ENCODE results near the gene OR12D3. TPM values are rescaled to one million over a fixed set of nuclear protein-coding genes. Genes with fewer than 3 reads are reported as not detected.
A peak's percentile ranks its signal among the peaks of the same experiment; 100 is the strongest.
"Not testable (repeated sequence)": the region's sequence is repeated elsewhere in the genome, so short reads cannot be mapped to it uniquely, and the experiment has no call there.

OR12D3 gene, protein sequence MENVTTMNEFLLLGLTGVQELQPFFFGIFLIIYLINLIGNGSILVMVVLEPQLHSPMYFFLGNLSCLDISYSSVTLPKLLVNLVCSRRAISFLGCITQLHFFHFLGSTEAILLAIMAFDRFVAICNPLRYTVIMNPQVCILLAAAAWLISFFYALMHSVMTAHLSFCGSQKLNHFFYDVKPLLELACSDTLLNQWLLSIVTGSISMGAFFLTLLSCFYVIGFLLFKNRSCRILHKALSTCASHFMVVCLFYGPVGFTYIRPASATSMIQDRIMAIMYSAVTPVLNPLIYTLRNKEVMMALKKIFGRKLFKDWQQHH
- 3.6 TPM for total RNA-seq (ENCODE audit: insufficient read depth, low replicate concordance)

DNA sequence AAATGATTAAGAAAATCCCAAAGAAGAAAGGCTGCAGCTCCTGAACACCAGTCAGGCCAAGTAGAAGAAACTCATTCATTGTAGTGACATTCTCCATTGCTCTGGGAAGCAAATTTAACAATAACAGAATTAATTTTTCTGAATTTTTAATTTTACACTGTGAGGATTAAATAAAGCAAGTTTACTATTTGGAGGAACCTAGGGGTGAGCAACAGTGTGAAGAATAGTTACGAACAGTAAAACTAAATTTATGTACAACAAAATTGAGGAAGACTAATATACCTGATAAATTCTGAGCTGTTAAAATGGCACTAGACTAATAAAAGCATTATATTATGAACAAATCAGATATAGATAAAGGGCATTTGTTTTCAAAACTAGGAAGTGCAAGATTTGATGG lies at the start of gene OR12D3:
TSS of gene OR12D3 (minus strand) at position 101 of the 400 bp plus-strand sequence. CDS start at position 97, 4 bp downstream.
- DNase-seq (ENCODE audit: low spot score): no peak

DNA sequence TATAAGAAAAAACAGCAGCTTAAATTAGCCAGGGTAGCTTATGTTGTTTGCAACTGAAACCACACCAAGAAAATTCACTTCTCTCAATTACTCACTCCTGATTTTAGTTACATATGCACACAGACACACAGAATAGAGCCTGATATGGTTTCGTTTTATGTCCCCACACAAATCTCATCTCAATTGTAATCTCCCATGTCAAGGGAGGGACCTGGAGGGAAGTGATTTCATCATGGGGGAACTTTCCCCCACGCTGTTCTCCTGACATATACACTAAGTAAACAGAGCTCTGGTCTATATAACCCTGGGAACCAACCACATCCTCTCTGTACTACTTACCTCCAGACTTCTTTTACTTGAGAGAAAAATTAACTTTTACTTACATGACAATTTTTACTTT lies 49.5 kb upstream of the OR12D3 start:
- DNase-seq (ENCODE audit: low spot score): no peak

DNA sequence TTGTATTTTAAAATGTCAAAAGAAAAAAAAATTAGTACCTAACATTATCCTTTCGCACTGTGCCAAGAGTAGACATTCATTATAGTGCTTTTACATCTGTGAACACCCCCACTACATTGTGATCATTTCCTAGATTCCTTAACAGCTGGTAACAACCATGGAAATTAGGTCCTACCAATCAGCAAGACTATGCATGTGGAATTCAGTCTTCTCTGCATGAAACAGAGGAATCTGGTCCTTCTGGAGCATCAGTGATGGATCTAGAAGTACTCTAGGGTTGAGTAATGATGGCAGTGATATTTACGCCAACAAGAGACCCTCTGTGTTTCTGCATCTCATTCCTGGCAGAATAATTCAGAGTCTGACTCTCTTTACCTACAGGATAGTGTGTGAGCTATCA lies 49.1 kb upstream of the OR12D3 start:
- DNase-seq (ENCODE audit: low spot score): no peak

DNA sequence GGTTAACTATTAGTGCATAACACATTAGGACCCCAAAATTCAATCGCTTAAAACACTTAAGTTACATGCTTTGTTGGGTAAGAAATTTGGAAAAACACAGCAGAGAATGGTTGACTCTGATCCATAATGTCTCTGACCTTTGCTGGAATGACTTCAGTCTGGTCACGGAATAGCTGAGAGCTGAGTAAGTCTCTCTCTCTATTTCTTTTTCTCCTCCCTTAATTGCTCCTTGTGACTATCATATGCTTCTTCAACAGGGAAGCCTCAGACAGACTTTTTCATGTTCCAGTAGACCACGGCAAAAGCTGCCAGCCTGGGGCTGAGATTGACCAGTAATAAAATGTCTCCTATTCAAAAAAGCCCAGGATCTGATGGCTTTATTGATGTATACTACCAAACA lies 44.4 kb upstream of the OR12D3 start:
- no peak for DNase-seq (ENCODE audit: low spot score)

DNA sequence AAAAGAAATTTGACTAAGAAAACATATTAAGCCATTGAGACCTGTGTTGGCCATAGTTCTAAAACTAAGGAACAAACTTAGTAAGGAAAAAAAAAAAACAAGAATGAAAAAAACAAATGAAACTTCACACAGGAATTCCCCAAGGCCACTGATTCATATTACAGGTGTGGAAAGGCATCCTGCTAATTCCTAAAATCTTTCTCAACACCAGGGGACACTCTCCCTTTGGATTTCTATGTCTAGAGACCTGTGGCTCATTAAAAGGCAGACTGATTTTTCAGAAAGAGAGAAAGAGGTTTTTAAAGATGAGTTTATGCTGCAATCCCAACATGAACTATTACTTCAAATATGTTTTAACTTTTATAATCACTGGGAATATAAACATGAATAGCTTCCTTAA lies 39.5 kb upstream of the OR12D3 start, which contains the start of gene OR12D1:
TSS of gene OR12D1 (plus strand) at position 341 of the 400 bp plus-strand sequence.
- DNase-seq (ENCODE audit: low spot score): no peak

DNA sequence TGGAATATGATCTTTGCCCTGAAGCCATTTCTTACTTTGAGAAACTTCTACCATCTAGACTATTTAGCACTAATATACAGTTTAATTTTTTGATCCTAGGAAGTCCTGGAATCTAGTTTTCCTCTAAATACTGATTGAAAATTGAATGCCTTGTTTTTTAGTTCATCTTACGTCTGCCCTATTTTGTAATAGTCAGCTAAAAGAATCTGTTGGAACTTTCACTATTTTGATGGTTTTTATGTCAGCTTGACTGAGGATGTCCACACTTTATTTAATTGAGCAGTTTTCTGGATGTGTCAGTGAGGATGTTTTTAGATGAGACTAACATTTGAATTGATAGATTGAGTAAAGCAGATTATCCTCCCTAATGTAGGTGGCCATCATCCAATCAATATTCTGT lies 28.7 kb upstream of the OR12D3 start:
- DNase-seq (ENCODE audit: low spot score): no peak

DNA sequence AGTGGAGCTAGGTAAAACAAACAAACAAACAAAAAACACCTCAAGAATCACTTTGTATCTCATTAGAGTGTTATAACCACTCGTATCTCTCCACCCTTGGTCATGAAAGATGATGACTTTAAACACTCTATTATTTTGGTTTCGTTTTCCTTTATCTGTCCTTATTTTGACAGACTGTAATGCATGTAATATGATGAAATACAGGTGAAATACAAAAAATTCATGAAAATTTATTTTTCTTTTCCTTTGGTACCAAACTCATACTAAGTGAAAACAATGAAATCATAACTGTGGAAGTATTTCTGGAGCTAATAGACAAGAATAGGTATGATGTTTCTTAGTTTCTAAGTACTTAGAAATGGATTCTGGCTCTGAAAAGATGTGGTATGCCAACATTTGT lies 24.4 kb upstream of the OR12D3 start:
- DNase-seq (ENCODE audit: low spot score): no peak

DNA sequence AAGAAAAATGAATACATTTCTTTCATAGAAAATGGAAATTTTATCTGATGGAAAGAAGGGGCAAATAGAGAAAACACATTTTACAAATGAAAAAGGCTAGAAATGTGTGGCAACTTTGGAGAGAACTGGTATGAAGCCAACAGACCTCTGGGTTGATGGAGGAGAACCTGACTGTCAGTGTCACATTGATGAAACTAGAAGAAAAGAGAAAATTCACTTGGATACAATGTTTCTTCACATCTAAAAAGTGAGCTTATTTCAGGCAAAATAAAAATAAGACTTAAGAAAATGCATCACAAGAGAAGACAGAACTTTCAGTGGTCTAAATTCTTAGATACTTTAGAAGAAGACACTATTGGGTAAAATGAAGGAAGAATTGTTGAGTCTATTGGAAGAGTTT lies 20.2 kb upstream of the OR12D3 start, which contains the start of gene OR12D2:
TSS of gene OR12D2 (plus strand) at position 301 of the 400 bp plus-strand sequence. CDS start 1,069 bp downstream, outside the sequence.
- DNase-seq (ENCODE audit: low spot score): no peak

DNA sequence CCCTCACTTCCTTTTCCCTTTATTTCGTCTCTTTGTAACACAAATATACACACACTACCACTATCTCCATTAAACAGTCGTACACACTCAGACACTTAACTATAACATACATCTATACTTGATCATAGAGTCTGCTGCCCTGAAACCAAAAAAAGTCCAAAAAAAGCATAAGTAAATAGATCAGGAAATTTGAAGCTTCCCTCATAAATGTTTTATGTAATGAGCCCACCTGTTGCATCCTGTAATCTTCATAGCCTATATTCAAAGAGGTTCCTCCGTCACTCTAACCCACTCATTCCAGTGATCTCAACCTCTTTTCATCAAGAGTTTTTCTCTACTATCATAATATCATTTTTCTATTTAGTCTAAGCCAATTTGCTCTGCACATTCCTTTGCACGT lies 13.4 kb upstream of the OR12D3 start:
- DNase-seq (ENCODE audit: low spot score): no peak

DNA sequence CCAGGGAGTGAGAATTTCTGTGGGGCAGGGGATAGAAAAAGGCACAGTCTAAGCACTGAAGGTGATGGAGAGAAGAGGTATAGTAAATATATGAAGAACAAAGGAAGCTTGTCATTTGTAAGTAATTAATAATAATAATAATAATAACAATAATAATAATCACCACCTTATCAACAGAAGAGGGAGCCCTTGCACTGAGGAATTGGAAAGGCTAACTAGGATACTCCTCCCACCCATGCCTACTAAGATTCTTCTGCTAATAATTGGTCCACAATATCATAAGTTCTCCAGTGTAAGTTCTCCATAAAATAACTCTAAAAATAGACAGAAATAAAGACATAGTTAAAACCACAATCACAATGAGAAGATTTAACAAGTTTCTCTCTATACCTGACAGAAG lies 912 bp upstream of the OR12D3 start:
- DNase-seq (ENCODE audit: low spot score): peak; percentile 1

DNA sequence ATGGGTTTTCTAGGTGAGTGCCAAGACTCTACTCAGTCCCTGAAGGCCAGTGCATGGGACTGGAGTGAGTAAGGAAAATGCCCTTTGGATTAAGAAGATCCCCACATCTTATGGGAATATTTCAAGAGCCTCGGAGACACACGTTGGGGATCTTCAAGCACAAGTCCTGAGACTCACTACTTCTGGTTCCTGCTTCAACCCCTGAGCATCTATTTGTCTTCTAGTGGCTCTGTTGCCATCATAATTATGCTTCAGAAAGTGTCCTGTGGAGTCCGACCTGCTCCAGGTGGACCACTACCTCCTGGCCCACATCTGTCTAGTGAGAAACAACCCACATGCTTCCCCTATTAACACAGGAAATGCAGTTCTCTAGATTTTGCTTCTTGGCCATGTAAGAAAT lies 6.3 kb downstream of the OR12D3 start, which contains the start of gene OR5V1:
TSS of gene OR5V1 (minus strand) at position 101 of the 400 bp plus-strand sequence. CDS start 12,670 bp downstream, outside the sequence.
- DNase-seq (ENCODE audit: low spot score): no peak

DNA sequence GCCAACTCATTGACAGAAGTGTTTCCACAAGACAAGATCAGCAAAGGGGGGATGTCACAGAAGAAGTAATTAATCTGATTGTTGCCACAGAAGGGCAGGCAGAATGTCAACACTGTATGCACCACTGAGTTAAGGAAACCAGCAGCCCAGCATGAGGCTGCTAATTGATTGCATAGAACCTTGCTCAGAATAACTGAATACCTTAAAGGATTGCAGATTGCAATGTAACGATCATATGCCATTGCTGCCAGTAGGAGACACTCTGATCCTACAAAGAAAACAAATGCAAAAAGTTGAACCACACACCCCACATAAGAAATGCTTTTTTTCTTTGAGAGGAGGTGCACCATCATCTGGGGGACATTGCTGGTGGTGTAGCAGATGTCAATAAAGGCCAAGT lies 19.5 kb downstream of the OR12D3 start:
- no peak for DNase-seq (ENCODE audit: low spot score)

DNA sequence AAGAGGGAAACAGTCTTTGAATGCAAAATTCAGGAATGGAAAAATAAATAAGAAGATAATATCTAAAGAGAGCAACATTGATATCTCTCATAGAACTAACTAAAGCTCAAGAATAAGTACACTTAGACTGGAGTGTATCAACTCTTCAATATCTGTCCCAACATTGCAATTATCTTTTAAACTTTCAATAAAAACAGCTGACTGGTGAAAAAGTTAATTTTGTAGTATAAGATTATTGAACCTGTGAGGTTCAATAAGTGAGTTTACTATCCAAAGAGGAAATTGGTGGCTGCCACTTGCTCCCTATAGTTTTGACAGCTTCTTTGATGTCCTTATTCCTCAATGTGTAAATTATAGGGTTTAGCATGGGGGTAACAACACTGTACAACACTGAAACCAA lies 20.1 kb downstream of the OR12D3 start:
- DNase-seq (ENCODE audit: low spot score): no peak

DNA sequence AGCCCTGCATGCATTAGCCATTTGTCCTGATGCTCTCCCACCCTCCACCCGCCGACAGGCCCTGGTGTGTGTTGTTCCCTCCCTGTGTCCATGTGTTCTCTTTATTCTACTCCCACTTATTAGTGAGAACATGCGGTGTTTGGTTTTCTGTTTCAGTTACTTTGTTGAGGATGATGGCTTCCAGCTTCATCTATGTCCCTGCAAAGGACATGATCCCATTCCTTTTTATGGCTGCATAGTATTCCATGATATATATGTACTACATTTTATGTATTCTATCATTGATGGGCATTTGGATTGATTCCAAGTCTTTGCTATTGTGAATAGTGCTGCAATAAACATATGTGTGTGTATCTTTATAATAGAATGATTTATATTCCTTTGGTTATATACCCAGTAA lies 25.7 kb downstream of the OR12D3 start:
- DNase-seq (ENCODE audit: low spot score): not testable (repeated sequence)

DNA sequence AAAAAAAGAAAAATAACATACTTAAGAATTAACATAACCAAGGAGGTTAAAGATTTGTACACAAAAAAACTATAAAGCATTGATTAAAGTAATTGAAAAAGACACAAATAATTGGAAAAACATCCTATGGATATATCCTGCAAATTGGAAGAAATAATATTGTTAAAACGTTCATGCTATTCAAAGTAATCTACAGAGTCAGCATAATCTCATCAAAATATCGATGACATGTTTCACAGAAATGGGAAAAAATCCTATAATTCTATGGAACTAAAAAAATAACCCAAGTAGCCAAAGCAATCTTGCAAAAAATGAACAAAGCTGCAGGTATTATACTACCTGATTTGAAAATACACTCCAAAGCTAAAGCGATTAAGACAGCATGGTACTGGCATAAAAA lies 29.7 kb downstream of the OR12D3 start:
- DNase-seq (ENCODE audit: low spot score): no peak

DNA sequence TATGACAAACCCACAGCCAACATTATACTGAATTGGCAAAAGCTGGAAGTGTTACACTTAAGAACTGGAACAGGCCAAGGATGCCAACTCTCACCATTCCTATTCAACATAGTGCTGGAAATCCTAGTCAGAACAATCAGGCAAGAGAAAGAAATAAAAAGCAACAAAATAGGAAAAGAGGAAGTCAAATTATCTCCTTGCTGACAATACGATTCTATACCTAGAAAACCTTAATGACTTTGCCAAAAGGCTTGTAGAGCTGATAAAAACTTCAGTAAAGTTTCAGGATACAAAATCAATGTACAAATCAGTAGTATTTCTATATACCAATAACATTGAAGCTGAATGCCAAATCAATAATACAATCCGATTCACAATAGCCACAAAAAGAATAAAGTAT lies 38.8 kb downstream of the OR12D3 start:
- no peak for DNase-seq (ENCODE audit: low spot score)

DNA sequence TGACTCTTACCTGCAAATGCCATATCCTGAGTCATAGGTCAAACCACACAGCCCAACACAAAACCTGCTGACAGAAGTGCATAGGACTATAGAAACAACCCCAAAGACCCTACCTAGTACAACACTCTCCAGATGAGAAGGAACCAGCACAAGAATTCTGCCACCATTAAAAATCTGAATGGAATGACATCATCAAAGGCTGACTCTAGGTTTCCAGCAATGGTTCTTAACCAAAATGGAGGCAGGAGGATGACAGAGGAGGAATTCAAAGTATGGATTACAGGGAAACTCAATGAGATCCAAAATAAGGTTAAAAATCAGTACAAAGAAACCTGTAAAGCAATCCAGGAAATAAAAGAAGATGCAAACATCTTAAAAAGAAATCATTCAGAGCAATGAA lies 42.4 kb downstream of the OR12D3 start:
- DNase-seq (ENCODE audit: low spot score): no peak

DNA sequence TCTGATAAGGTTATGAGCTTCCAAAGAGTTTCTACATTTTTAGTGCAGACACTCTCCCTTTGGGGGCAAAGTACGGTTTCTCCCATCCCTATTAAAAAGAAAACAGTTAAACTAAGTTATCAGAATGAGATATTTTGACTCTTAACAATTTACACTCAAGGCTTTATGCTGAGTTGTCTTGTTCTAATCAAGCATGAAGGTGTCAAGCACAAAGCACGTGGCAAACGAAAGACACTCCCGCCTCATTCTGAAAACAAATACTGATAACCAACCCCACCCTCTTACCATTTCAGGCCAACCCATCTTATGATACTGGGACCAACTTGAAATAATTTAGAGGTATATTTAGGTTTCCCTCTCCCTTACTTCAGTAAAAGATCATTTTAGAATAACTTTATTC lies 49.3 kb downstream of the OR12D3 start:
- no peak for DNase-seq (ENCODE audit: low spot score)

Other genes with a start within 250 kb of the OR12D3 start
- gene OR2J2, start 204.4 kb downstream of the OR12D3 start, total RNA-seq (ENCODE audit: insufficient read depth, low replicate concordance): 2.9 TPM
- 1.4 TPM for gene OR14J1, start 73.6 kb downstream of the OR12D3 start, total RNA-seq (ENCODE audit: insufficient read depth, low replicate concordance)
- 9.1 TPM for gene OR5V1, start 6.4 kb downstream of the OR12D3 start, total RNA-seq (ENCODE audit: insufficient read depth, low replicate concordance)
- not detected for gene OR12D2, start 20.3 kb upstream of the OR12D3 start, total RNA-seq (ENCODE audit: insufficient read depth, low replicate concordance)
- gene OR12D1, start 39.6 kb upstream of the OR12D3 start, total RNA-seq (ENCODE audit: insufficient read depth, low replicate concordance): 1.7 TPM
- gene OR10C1, start 64.0 kb upstream of the OR12D3 start, total RNA-seq (ENCODE audit: insufficient read depth, low replicate concordance): 3.1 TPM
- gene OR11A1, start 81.8 kb upstream of the OR12D3 start, total RNA-seq (ENCODE audit: insufficient read depth, low replicate concordance): 4.8 TPM
- gene OR2H1, start 81.9 kb upstream of the OR12D3 start, total RNA-seq (ENCODE audit: insufficient read depth, low replicate concordance): 1.2 TPM
- gene MAS1L, start 112.7 kb upstream of the OR12D3 start, total RNA-seq (ENCODE audit: insufficient read depth, low replicate concordance): 1.4 TPM
- gene UBD, start 184.4 kb upstream of the OR12D3 start, total RNA-seq (ENCODE audit: insufficient read depth, low replicate concordance): 1.9 TPM
- 0.48 TPM for gene OR2H2, start 209.8 kb upstream of the OR12D3 start, total RNA-seq (ENCODE audit: insufficient read depth, low replicate concordance)

All from umbilical cord (tissue), 2 donors.